M059J (cell line): Measurements from ENCODE around the gene ISCA1. TPM values are rescaled to one million over a fixed set of nuclear protein-coding genes. Genes with fewer than 3 reads are reported as not detected.

Experiments
- DNase-seq: peaks from one replicate; pipeline ENCODE4 v3.0.0-alpha.2; 2012; ENCODE audit warnings: low read depth
- total RNA-seq: library from RNA; depleted of rRNA; stranded (reverse); fragments of >200 nt; shearing (Covaris generic); gene quantifications from 2 replicates; pipeline ENCODE4 v1.2.3, GENCODE V29; 2014

Gene ISCA1
- total RNA-seq, 1 experiment from 2014 or later: 62.6 TPM

GRCh38 chr9:86285261-86285660 is 2.9 kb upstream of the ISCA1 start:
- no peak for DNase-seq

DNA sequence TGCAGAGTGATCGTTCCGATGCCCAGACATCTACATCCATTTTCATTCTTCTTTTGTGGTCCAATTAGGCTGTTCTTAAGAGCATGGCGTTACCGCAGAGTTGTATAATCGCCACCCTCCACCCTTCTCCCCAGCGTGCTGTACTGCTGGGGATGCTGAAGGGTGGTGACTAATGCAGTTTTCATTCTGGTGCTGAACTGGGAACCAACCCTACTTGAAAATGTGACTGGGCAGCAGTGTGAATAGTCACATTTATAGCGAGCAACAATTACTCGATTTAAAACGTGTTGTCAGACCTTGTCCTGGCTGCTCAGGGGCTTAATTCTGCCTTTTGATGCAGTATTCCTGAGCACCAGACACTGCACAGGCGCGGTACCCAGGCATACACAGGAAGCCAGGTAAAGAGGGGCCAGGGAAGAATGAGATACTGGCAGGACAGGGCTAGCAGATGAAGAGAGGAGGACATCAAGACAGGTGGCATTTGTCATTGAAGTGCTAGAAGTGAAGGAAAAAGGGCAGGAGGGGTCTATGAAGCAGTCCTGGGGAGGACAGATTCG is 719 bp upstream of the ISCA1 start:
- DNase-seq: peak; percentile 91

DNA sequence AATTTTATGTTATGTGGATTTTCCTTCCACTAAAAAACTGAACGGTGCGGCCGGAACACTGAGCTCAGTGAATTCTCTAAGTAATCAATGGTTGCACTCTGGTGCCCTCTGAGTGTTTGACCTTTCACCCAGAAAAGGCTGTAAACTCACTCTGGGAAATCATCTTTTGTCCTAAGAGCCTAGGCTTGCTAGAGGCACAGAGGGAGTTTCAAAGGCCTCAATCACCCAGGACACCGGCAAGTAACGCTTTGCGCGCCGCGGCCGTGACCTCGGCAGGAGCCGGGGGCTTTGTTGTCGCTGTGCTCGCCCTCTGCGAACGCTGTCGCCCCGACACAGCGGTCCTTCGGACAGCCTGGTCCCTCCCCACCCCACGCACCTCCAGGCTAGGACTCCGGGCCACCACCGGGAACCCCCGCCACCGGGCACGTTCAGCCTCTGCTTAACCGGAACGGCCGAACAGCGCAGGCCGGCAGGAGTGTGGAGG is 703 bp downstream of the ISCA1 start:
- peak; percentile 32 for DNase-seq

DNA sequence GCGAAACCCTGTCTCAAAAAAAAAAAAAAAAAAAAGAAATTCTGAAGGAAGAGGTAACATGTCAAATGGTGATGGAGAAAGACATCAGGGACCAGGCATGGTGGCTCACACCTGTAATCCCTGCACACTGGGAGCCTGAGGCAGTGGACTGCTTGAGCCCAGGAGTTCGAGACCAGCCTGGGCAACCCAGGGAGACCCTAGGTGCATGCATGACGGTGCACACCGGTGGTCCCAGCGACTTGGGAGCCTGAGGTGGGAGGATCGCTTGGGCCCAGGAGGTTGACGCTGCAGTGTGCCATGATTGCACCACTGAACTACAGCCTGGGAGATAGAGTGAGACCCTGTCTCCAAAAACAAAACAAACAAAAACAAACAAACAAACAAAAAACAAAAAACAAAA is 1.8 kb downstream of the ISCA1 start:
- DNase-seq: no peak

GRCh38 chr9:86279839-86280238 is 2.5 kb downstream of the ISCA1 start:
- no peak for DNase-seq

- no peak for DNase-seq
Observed at GRCh38 chr9:86277072-86277471, 5.3 kb downstream of the ISCA1 start.

- DNase-seq: peak; percentile 9
Observed at GRCh38 chr9:86275962-86276361, 6.4 kb downstream of the ISCA1 start.

- no peak for DNase-seq
Observed at GRCh38 chr9:86274821-86275643, 7.3 kb downstream of the ISCA1 start.

DNA sequence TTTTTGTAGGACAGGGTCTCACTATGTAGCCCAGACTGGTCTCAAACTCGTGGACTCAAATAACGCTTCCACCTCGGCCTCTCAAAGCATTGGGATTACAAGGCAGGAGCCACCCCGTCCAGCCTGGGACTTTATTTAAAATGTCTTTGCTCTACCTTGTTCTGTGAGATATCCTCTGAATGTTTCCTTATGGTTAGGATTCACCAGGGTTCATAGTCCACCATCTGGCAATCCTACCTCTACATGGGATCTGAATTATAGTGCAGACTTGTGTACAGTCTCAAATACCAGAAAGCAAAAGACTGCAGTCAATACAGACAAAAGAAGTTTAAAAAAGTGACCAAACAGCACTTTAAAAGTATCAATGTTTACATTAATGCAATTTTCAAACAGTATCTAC is 10.1 kb downstream of the ISCA1 start:
- DNase-seq: no peak

GRCh38 chr9:86263876-86264275 is 18.5 kb downstream of the ISCA1 start:
- DNase-seq: no peak

GRCh38 chr9:86262492-86262891 is 19.8 kb downstream of the ISCA1 start:
- DNase-seq: no peak

- DNase-seq: no peak
Observed at GRCh38 chr9:86259557-86259956, 22.8 kb downstream of the ISCA1 start, which contains the start of gene C9orf153. C9orf153 (minus strand) TSS chr9:86259657; CDS start chr9:86229603, 30,054 bp downstream.

- DNase-seq: no peak
Observed at GRCh38 chr9:86257391-86257790, 24.9 kb downstream of the ISCA1 start.

GRCh38 chr9:86256653-86257052 is 25.7 kb downstream of the ISCA1 start:
- no peak for DNase-seq

DNA sequence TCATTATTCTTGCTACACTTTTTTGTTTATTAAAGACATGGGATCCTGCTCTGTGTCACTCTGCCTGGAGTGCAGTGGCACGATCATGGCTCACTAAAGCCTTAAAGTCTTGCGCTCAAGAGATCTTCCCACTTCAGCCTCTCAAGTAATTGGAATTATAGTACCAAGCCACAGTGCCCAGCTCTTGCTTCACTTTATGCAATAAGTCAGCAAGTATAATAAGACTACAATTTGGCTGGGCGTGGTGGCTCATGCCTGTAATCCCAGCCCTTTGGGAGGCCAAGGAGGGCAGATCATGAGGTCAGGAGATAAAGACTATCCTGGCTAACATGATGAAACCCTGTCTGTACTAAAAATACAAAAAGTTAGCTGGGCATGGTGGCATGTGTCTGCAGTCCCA is 28.8 kb downstream of the ISCA1 start:
- DNase-seq: no peak

DNA sequence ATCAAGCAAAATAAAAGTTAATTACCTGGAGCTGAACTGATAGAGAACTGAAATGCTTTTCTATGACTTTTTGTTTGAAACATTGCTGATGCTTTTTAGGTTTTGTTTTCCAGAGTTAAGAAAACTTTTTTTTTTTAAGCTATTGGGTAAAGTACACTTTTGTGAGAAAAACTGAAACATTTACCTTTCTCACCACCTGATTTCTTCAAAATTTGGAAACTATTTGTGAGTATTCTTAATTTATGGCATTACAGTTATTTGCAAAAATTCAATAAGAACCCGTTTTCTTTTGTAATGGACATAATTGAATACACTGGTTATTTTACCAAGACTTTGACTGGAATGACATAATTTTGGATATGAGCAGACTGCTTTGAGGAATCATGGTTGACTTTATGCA is 29.5 kb downstream of the ISCA1 start:
- no peak for DNase-seq

DNA sequence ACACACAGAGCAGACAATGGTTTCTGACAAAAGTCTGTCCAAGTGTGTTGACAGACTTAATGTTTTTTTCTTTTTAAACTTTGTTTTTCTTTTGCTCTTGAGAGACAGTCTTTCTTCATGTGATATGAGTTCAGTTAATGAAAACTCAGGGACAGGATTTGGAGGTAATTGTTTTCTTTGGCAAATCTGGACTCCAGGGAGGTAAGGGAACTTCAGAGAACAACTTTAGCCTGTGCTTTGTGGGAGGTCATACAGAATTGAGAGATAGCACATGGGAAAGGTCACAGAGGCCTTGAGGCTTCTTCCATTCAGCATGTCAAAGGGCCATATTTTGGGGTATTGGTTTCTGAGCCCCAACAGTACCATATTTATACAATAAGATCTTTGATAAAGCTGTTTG is 32.2 kb downstream of the ISCA1 start:
- no peak for DNase-seq

DNA sequence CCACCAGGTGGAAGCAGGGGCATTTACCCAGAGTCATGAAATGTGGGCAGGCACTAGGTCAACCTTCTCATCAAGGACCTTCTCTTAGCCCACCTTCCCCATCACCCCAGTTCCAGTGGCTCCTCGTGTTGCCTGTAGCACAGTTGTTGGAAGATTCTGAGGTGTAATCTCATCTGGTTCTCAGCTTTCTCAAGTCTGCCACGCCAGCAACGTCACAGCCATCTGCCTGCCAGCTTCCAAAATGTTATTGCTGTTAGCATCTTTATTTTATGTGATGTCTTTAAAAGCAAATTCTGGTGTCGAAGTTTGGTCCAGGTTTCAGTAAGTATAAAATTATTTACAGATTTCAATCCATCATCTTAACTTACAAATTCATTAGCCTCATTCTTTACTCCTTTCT is 33.6 kb downstream of the ISCA1 start:
- DNase-seq: no peak

DNA sequence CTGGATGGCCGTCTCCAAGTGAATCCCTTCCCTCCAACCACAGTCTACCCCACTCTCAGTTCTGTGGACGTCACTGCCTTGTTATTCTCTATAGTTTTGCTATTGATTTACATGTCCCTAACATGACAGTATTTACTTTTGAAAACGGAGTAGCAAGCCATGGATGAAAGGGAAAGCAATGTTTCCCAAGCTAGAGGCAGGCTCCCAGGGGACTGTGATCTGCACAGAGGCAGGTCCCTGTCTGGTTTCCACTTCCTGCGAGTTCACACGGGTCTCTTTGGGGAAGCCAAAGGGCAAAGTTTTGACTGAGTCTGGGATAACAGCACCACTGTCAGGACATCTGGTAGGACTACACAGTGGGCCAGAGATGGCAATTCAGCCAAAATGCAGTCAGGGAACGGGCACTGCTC is 35.6 kb downstream of the ISCA1 start:
- DNase-seq: peak; percentile 43

DNA sequence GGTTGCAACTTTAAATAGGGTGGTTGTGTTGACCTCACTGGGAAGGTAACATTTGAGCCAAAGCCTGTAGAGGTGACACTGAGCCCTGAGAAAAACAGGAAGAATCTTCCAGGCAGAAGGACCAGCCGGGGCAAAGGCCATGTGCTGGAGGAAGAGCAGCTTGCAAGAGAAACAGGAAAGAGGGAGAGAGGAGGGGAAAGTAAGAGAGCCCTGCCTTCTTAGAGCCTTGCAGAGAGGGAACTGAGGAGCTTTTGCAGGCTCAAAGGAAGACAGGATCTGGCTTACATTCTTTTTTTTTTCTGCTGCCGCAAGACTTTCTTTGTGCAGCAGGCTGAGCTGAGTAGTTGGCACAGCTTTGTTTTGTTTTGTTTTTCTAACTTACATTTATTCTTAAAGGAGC is 40.3 kb downstream of the ISCA1 start:
- DNase-seq: no peak

DNA sequence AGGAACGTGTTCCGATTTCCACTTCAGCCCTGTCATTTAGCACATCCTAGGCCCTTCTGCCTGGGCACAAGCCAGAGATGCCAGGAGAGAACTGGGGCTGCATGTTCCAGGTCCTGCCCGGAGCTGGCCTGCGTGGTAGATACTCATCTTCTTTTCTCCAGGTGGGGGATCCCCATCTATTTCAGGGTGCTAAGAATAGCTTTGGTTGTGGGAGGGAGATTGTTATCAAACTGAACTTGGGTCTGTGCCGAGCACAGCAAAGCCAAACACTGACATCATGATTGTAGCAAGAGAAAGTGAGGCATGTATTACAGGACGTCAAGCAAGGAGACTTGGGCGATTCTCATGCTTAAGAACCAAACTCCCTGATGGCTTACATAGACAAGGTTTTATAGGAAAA is 41.1 kb downstream of the ISCA1 start:
- DNase-seq: peak; percentile 12

- DNase-seq: peak; percentile 25
Observed at GRCh38 chr9:86238861-86239770, 43.2 kb downstream of the ISCA1 start.
